SH-SY5Y (cell line): ENCODE measurements around the gene ERLEC1.

Experiments
- GATA2 ChIP-seq: IDR thresholded peaks from 2 replicates; pipeline ENCODE4 v1.6.1; 2011; ENCODE audit warnings: mild to moderate bottlenecking, low read depth, low read length
- GATA3 ChIP-seq: IDR thresholded peaks from 2 replicates; pipeline ENCODE4 v1.6.1; 2011; ENCODE audit warnings: low read depth, mild to moderate bottlenecking, low read length, moderate library complexity

DNA sequence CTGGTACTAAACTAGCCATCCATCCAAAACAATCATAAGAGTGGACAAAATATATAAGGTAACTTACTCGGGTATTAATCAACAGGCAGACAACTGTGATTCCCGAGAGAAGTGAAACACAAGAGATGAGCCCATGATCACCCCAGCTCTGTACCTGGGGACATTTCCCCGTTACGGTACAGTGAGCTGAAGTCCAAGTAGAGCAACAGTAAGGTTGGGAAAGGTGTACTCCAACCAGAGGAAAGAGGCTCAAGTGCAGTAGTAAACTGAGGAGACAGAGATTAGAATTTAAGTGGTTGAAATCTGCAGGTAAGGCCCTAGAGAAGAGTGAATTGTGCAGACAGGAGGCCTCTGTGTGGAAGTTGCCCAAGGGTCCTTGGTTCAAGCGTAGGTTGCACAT is 49.8 kb upstream of the ERLEC1 start:
- TF ChIP-seq GATA2 (no peak), GATA3 (no peak)
